ENCODE measurements around the gene NEGR1. TPM values are rescaled to one million over a fixed set of nuclear protein-coding genes. Genes with fewer than 3 reads are reported as not detected.

The NEGR1 gene
- total RNA-seq, 1 experiment from 2014 or later = 0.05 TPM

DNA sequence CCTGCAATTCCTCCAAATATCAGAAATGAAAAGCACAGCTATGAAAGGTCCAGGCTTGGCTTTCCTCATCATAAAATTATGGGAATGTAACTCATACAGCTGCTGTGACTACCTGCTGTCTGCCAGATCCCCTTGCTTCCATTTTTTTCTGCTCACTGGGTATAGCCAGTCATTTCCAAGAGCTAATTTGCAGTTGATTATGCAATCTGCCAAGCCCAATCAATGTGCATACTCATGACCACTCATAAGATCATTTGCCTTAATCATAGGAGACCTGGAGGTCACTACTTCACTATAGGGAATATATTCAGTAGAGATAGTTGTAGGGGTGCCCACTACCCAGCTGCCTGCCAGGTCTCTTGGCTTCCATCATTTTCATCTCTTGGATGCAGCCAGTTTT is 783.8 kb downstream of the NEGR1 start:
- ChIA-PET POLR2A (no interaction called here), CTCF (no interaction called here), RAD21 (ENCODE audit: low non-redundant PET in 1 of 2, low total read pairs in 2 of 2, uncharacterized antibody in 2 of 2, unreplicated experiment in 2 of 2) (no interaction called here)
- Histone ChIP-seq H3K27ac (ENCODE audit: low read depth, low read length) (no peak overlapping the region), H3K9me3 (ENCODE audit: control insufficient read depth in 1 of 2, insufficient read depth in 1 of 2, low read depth in 1 of 2, low read length in 2 of 2) (peaks cover 3 to 20% of the 10 kb centered on the region in 2 experiments; a peak in 2 of 4 replicates), H3K4me3 (replicated peaks in 1 of 2; ENCODE audit: low read depth in 1 of 2, low read length in 2 of 2) (no peak overlapping the region), H3K9ac (ENCODE audit: low read length) (no peak overlapping the region), H4K20me1 (ENCODE audit: insufficient read depth) (no peaks in the 10 kb centered on the region; the same call in 1 of the 2 replicates), H3K4me2 (ENCODE audit: low read length) (no peak overlapping the region), H3K4me1 (ENCODE audit: control insufficient read depth in 1 of 2, insufficient read depth in 2 of 2, low read length in 2 of 2) (no peaks in the 10 kb centered on the region), H3K36me3 (ENCODE audit: control insufficient read depth in 1 of 2, insufficient read depth in 2 of 2, low read length in 2 of 2) (no peaks in the 10 kb centered on the region; a peak in 1 of 4 replicates), H3K27me3 (ENCODE audit: insufficient read depth, low read length) (no peaks in the 10 kb centered on the region), H2AFZ (ENCODE audit: low read depth, low read length, poor library complexity, severe bottlenecking) (no peak overlapping the region), H3K79me2 (ENCODE audit: insufficient read depth, low read length) (no peaks in the 10 kb centered on the region), H3K9me2 (ENCODE audit: insufficient read depth) (no peaks in the 10 kb centered on the region)
- no peak for ATAC-seq
- no peak for TF ChIP-seq FOSL1 (IDR thresholded peaks at IDR 0.05; ENCODE audit: low read depth)
- TF ChIP-seq, protein P1, sequence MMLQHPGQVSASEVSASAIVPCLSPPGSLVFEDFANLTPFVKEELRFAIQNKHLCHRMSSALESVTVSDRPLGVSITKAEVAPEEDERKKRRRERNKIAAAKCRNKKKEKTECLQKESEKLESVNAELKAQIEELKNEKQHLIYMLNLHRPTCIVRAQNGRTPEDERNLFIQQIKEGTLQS (IDR thresholded peaks at IDR 0.05) = no peak
- no peak for TF ChIP-seq CEBPB (IDR thresholded peaks at IDR 0.05; ENCODE audit: low read depth)
- TF ChIP-seq, protein P2, sequence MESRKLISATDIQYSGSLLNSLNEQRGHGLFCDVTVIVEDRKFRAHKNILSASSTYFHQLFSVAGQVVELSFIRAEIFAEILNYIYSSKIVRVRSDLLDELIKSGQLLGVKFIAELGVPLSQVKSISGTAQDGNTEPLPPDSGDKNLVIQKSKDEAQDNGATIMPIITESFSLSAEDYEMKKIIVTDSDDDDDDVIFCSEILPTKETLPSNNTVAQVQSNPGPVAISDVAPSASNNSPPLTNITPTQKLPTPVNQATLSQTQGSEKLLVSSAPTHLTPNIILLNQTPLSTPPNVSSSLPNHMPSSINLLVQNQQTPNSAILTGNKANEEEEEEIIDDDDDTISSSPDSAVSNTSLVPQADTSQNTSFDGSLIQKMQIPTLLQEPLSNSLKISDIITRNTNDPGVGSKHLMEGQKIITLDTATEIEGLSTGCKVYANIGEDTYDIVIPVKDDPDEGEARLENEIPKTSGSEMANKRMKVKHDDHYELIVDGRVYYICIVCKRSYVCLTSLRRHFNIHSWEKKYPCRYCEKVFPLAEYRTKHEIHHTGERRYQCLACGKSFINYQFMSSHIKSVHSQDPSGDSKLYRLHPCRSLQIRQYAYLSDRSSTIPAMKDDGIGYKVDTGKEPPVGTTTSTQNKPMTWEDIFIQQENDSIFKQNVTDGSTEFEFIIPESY (IDR thresholded peaks at IDR 0.05; ENCODE audit: extremely low read depth, insufficient replicate concordance, low read length) = no peak
- TF ChIP-seq CBX3 (IDR thresholded peaks at IDR 0.05; ENCODE audit: low read depth) = no peak
- TF ChIP-seq, protein P3, sequence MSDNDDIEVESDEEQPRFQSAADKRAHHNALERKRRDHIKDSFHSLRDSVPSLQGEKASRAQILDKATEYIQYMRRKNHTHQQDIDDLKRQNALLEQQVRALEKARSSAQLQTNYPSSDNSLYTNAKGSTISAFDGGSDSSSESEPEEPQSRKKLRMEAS (IDR thresholded peaks at IDR 0.05) = no peak
- no peak for TF ChIP-seq ZNF274 (IDR thresholded peaks at IDR 0.05; ENCODE audit: low read depth, low read length)
- no peak for TF ChIP-seq EZH2phosphoT487 (IDR thresholded peaks at IDR 0.05; ENCODE audit: borderline replicate concordance)
- TF ChIP-seq TCF7L2 (IDR thresholded peaks at IDR 0.05; ENCODE audit: borderline replicate concordance, extremely low read depth, insufficient read depth, insufficient read length) = no peak
- TF ChIP-seq SP1 (IDR thresholded peaks at IDR 0.05; ENCODE audit: low read depth) = no peak
- TF ChIP-seq ELF1 (IDR thresholded peaks at IDR 0.05; ENCODE audit: borderline replicate concordance, low read depth) = no peak
- no peak for TF ChIP-seq POLR2AphosphoS5 (IDR thresholded peaks at IDR 0.05; ENCODE audit: low read depth, low read length)
- no peak for TF ChIP-seq JUND (IDR thresholded peaks at IDR 0.05)
- TF ChIP-seq YY1 (IDR thresholded peaks at IDR 0.05; ENCODE audit: extremely low read depth, insufficient replicate concordance, low read depth, low read length) = no peak
- no peak for TF ChIP-seq EZH2 (IDR thresholded peaks at IDR 0.05)
- no peak for DNase-seq (ENCODE audit: low read depth, low spot score)
- no TSS peak for BruUV-seq (replicated peaks)
- intact Hi-C loops (cut with micrococcal nuclease) = no loop called here
